Astrocyte of the cerebellum (primary cell): Measurements from ENCODE around the gene DPYSL5.

Experiments
- DNase-seq: peaks from one replicate; pipeline ENCODE4 v3.0.0-alpha.2; 2011; ENCODE audit warnings: low read depth
- H3K4me3 ChIP-seq: 2 replicates; pipeline ENCODE4 v1.5.1; 2011; ENCODE audit warnings: mild to moderate bottlenecking, low read depth, low read length, moderate library complexity
- in situ Hi-C: cut with HindIII; loops from 2 replicates; pipeline ENCODE4 v1.10.0; 2017; ENCODE audit warnings: low sequenced_read_pairs
- TF ChIP-seq, protein P1 (sequence below): IDR thresholded peaks from 2 replicates; pipeline ENCODE4 v1.5.1; 2012; ENCODE audit warnings: low read length, low read depth, moderate library complexity, mild to moderate bottlenecking; ENCODE audit errors: missing control alignments

The DPYSL5 gene

DNA sequence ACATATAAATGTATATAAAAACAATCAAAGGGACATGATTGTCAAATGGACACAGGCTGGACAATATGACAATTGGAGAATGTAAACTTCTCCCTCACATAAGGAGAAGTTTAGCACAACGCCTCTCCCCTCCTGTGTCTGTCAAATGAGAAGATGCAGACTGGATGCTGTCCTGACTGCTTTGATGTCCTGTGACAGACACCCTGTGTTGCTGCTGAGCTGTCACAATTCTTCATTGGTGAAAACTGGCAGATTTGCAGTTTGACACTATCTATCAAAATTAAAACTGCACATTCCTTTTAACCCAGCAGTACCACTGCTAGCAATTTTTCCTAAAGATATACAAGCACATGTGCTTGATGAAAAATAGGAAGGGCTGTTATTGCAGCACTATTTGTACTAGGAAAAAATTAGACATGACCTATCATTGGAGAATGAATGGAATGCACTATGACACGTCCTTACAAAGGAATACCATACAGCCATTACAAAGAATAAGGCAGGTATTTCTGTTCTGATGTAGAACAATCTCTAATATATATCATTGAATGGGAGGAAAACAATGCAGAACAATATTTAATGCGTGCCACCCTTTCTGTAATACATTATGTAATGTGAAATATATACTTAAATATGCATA is 12.4 kb downstream of the DPYSL5 start:
- no peak for DNase-seq
- H3K4me3 ChIP-seq = no peak overlapping the region
- in situ Hi-C loops = no loop called here
- TF ChIP-seq, protein P1, sequence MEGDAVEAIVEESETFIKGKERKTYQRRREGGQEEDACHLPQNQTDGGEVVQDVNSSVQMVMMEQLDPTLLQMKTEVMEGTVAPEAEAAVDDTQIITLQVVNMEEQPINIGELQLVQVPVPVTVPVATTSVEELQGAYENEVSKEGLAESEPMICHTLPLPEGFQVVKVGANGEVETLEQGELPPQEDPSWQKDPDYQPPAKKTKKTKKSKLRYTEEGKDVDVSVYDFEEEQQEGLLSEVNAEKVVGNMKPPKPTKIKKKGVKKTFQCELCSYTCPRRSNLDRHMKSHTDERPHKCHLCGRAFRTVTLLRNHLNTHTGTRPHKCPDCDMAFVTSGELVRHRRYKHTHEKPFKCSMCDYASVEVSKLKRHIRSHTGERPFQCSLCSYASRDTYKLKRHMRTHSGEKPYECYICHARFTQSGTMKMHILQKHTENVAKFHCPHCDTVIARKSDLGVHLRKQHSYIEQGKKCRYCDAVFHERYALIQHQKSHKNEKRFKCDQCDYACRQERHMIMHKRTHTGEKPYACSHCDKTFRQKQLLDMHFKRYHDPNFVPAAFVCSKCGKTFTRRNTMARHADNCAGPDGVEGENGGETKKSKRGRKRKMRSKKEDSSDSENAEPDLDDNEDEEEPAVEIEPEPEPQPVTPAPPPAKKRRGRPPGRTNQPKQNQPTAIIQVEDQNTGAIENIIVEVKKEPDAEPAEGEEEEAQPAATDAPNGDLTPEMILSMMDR = no peak

DNA sequence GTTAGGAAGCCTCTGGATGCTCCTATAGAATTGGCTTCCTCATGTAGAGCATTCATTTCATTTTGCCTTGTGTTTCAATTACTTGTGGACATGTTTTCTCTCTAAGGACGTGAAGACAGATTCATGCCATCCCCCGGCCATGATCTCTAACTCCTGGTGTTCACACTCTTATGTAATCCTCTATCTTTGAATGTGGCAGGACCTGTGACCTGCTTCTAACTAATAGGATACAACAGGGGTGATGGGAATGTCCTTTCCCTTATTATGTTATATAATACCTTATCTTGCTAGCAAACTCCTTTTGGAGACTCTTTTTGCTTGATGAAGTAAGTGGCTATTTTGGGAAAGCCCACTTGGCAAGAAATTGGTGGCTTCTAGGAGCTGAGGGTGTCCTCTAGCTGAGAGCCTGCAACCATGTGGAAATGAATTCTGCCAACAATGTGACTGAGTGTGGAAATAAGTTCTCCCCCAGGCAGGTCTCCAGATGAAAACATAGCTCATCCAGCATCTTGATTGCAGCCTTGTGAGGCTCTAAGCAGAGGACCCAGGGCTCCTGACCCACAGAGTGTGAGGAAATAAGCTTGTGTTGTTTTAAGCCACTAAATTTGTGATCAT is 13.8 kb downstream of the DPYSL5 start:
- in situ Hi-C loops = no loop called here
- TF ChIP-seq, protein P1 = no peak
- no peak for DNase-seq
- no peak overlapping the region for H3K4me3 ChIP-seq

DNA sequence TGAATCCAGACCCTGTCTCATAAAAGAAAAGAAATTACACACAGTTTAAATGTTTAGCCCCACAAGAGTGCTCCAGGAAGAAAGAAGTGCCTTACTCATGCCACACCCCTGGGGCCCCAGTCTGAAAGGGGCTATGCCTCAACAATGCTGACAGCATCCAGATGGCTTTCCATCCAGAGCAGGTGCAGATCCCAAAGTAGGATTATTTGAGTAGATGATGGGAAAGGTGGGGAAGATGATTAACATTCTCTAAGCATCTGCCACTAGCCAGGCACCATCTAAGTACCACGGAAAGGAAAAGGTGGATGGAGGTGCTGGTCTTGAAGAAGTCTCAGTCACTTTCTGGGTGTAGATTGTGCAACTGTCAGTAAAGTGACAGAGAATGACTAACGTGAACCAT is 16.3 kb downstream of the DPYSL5 start:
- DNase-seq = no peak
- in situ Hi-C loops = no loop called here
- H3K4me3 ChIP-seq = no peak overlapping the region
- TF ChIP-seq, protein P1 = no peak

DNA sequence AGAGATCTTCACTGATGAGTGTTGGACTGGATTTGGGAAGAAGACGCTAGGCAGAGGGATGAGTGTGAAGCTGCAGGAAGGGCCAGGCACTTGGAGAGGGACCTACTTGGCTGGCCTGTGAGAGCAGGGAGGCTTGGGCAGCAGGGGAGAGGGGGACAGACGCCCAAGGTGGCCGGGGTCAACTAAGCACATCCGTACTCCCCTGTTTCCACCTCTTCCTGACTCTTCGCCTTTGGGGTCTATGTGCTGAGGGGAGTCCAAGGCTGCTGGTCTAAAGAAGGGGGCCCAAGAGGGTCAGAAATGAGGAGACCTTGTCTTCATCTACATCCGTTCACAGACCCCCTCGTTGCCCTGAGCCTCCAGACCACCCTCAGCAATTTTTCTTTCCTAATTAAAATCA is 16.7 kb downstream of the DPYSL5 start:
- H3K4me3 ChIP-seq = no peak overlapping the region
- TF ChIP-seq, protein P1 = no peak
- in situ Hi-C loops = no loop called here
- DNase-seq = no peak

DNA sequence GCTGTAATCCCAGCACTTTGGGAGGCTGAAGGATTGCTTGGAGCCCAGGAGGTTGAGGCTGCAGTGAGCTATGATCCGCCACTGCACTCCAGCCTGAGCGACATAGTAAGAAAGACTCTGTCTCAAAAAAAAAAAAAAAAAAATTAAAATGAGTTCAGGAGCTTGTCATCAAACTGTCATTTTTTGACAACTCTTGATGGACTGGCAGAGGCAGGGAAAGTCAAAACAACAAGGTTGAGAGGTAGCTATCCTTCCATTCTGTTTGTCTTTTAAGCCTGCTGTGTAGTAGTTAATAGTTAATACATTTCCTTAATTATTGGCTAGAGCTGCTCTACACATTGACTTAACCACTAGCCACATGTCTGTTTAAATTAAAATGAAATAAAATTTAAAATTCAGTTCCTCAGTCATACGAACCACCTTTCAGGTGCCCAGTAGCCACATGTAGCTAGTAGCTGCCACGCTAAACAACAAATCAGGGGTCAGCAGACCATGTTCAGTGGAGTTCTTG is 22.7 kb downstream of the DPYSL5 start:
- TF ChIP-seq, protein P1 = no peak
- no peak for DNase-seq
- H3K4me3 ChIP-seq = no peak overlapping the region
- in situ Hi-C loops = no loop called here

DNA sequence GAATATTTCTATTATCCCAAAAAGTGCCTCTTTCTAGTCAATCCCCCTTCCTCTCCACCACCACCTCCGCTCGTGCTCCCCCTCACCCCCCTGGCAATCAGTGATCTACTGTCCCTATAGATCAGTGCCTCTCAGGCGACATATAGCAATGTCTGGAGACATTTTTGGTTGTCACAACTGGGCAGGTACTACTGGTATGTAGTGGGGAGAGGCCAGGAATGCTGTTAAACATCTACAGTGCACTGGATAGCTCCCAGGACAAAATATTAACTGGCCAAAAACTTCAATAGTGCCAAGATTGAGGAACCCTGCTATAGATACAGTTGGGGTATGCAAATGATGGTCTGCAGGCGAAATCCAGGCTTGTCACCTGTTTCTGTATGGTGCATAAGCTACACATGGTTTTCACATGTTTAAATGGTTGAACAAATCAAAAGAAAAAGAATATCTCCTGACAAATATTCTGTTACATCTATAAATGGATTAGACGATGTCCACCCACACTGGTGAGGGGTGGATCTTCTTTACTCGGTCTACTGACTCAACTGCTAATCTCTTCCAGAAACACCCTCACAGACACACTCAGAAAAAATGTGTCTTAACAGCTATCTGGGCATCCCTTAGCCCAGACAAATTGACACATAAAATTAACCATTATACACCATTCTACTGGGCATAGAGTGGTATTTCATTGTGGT is 25.5 kb downstream of the DPYSL5 start:
- in situ Hi-C loops = no loop called here

More for the DNA sequence above, 25.5 kb downstream of the DPYSL5 start:
- TF ChIP-seq, protein P1 = no peak
- no peak overlapping the region for H3K4me3 ChIP-seq
- DNase-seq = no peak
